Testis (tissue), 3 donors: Measurements from ENCODE around the gene COL5A1. TPM values are rescaled to one million over a fixed set of nuclear protein-coding genes. Genes with fewer than 3 reads are reported as not detected.

Experiments
- DNase-seq: peaks from one replicate; pipeline ENCODE4 v3.0.0-alpha.2; 2019
- H3K27ac ChIP-seq, 2 donors: fragments of 200-600 bp; sonication (generic); one replicate each; pipeline ENCODE4 v1.5.1; 2019
- H3K27me3 ChIP-seq: fragments of 200-600 bp; sonication (generic); one replicate; pipeline ENCODE4 v1.5.1; 2019
- H3K36me3 ChIP-seq: fragments of 200-600 bp; sonication (generic); one replicate; pipeline ENCODE4 v1.5.1; 2017; ENCODE audit warnings: low read depth; ENCODE audit errors: missing control alignments
- H3K4me1 ChIP-seq: fragments of 200-600 bp; sonication (generic); one replicate; pipeline ENCODE4 v1.5.1; 2019
- H3K4me3 ChIP-seq, 2 donors: fragments of 200-600 bp; sonication (generic); one replicate each; pipeline ENCODE4 v1.5.1; 2017 to 2019
- H3K9me3 ChIP-seq: fragments of 200-600 bp; sonication (generic); one replicate; pipeline ENCODE4 v1.5.1; 2017
- CTCF ChIP-seq, 3 experiments: fragments of 450-650 bp in 2 of 3; fragments of 200-600 bp in 1 of 3; sonication (generic) in 1 of 3; IDR thresholded peaks; one replicate each; pipeline ENCODE4 v1.5.1; 2016 to 2019; ENCODE audit warnings: antibody characterized with exemption in 3 of 3, mild to moderate bottlenecking in 2 of 3, moderate library complexity in 1 of 3
- POLR2A ChIP-seq: fragments of 450-650 bp; IDR thresholded peaks from one replicate; pipeline ENCODE4 v1.6.1; 2017; ENCODE audit warnings: antibody characterized with exemption, mild to moderate bottlenecking, moderate library complexity
- WGBS, 2 donors: methylation state at CpG; one replicate each; pipeline ENCODE4 v1.1.5; 2018; 5-methylcytosine and 5-hydroxymethylcytosine counted together
- intact Hi-C: fragments of 100-400 bp; cut with DNase I; formaldehyde crosslinking; loops from one replicate; pipeline ENCODE4 v1.15.1; 2023; ENCODE audit warnings: low total_unique reads
- polyA plus RNA-seq: library from polyadenylated mRNA; stranded (reverse); fragments of 350-450 nt; fragmentation: Illumina TruSeq; extraction: RNeasy Lipid Tissue Mini Kit (QIAGEN cat#74804); gene quantifications from one replicate; pipeline ENCODE4 v1.2.3, GENCODE V29; 2014; ENCODE audit warnings: low read depth, low replicate concordance; ENCODE audit not compliant: insufficient read depth
- total RNA-seq, 2 donors: library from RNA; depleted of rRNA; stranded (reverse); fragments of >200 nt; gene quantifications; one replicate each; pipeline ENCODE4 v1.2.3, GENCODE V29; 2016

Gene COL5A1
- total and polyA plus RNA-seq, 3 donors from 2014 or later, result 18.5 to 34.3 (median 20.8) TPM

GRCh38 chr9:134751622-134752021 is 110.0 kb downstream of the COL5A1 start:
- intact Hi-C loops, result no loop called here
- DNase-seq, result no peak
- no peaks in the 10 kb centered on the region for H3K4me1 ChIP-seq
- H3K27me3 ChIP-seq, result no peaks in the 10 kb centered on the region
- H3K9me3 ChIP-seq, result no peaks in the 10 kb centered on the region
- TF ChIP-seq CTCF (IDR thresholded peaks at IDR 0.05) (no peak), POLR2A (no peak)
- H3K36me3 ChIP-seq, result no peaks in the 10 kb centered on the region
- WGBS, 2 donors, result 89 to 100% methylated on average over 1 to 5 of the region's 5 CpGs
- H3K4me3 ChIP-seq, result no peak overlapping the region
- no peak overlapping the region for H3K27ac ChIP-seq

DNA sequence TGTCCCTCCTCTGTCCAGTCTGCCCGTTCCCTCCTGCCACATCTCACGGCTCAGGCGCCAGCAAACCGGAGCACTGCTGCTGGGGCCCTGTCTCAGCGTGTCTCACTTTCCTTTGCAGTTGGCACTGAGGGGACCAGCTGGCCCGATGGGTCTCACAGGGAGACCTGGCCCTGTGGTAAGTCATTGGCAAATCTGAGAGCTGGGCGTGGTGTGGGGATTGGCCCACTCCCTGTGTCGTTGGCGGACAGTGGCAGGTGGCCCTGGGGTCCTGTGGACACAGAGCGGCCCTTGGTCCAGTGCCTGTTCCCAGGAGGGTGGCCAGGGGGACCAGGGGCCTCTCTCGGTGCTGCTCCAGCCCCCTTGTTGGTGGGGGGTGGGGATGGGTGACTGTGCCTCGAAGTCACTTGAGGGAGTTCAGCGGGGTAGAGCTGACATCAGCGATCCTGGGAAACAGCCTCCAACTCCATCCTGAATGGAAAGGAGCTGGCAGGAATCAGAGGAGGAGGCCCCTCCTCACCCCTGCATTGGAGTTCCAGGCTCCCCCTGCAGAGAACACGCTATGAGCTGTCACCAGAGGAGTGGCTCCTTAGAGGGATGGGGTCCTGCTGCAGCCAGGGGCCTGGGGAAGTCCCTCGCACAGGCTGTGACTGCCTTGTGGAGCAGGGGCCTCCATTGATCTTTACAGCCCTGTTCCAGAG is 111.0 kb downstream of the COL5A1 start:
- Histone ChIP-seq H3K27me3 (no peaks in the 10 kb centered on the region), H3K27ac (no peak overlapping the region), H3K9me3 (no peaks in the 10 kb centered on the region), H3K4me3 (no peak overlapping the region), H3K36me3 (no peaks in the 10 kb centered on the region), H3K4me1 (no peaks in the 10 kb centered on the region)
- intact Hi-C loops, result no loop called here
- TF ChIP-seq POLR2A, result no peak
- no peak for TF ChIP-seq CTCF (IDR thresholded peaks at IDR 0.05)
- no peak for DNase-seq
- WGBS, 2 donors, result 86 to 89% methylated on average over 7 to 16 of the region's 16 CpGs

DNA sequence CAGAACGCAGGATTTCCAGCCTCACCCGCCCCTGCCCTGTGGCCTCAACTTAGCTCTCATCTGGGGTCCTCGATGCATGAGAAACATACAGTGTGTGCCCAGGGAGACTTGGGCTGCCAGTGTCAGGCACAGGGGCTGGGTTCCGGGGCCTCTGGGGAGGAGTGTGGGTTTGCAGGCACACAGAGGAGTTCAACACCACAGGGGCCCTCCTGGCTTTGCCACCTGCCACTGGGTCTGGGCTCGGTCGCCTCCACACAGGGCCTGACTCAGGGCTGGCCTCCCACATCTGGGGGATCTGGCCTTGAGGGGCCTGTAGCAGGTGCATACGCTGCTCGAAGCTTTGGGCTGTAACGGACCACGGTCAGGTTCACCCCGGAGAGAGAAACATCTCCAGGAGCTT is 111.6 kb downstream of the COL5A1 start:
- Histone ChIP-seq H3K4me3 (no peak overlapping the region), H3K27me3 (no peaks in the 10 kb centered on the region), H3K9me3 (no peaks in the 10 kb centered on the region), H3K4me1 (no peaks in the 10 kb centered on the region), H3K27ac (no peak overlapping the region), H3K36me3 (no peaks in the 10 kb centered on the region)
- 91 to 92% methylated on average over 10 to 11 of the region's 11 CpGs for WGBS, 2 donors
- DNase-seq, result no peak
- no peak for TF ChIP-seq CTCF (IDR thresholded peaks at IDR 0.05)
- no peak for TF ChIP-seq POLR2A
- intact Hi-C loops, result no loop called here

GRCh38 chr9:134755221-134755907 is 113.8 kb downstream of the COL5A1 start:
- H3K36me3 ChIP-seq, result no peaks in the 10 kb centered on the region
- no peak for TF ChIP-seq CTCF (IDR thresholded peaks at IDR 0.05)
- DNase-seq, result no peak
- 89 to 93% methylated on average over 14 of the region's 14 CpGs for WGBS, 2 donors
- intact Hi-C loops, result no loop called here
- H3K4me3 ChIP-seq, result no peak overlapping the region
- H3K4me1 ChIP-seq, result no peaks in the 10 kb centered on the region
- H3K27me3 ChIP-seq, result no peaks in the 10 kb centered on the region
- H3K9me3 ChIP-seq, result no peaks in the 10 kb centered on the region
- no peak overlapping the region for H3K27ac ChIP-seq
